MM.1S (cell line): ENCODE results near the gene FOXD2.

Experiments
- CTCF ChIP-seq: fragments of 300-600 bp; sonication (generic); IDR thresholded peaks from 2 replicates; pipeline ENCODE4 v1.5.1; 2016; ENCODE audit warnings: antibody characterized with exemption, low read length, mixed read lengths
- EZH2 ChIP-seq: fragments of 300-600 bp; sonication (generic); optimal IDR thresholded peaks from 2 replicates; pipeline ENCODE3; 2017; ENCODE audit warnings: low read depth, mild to moderate bottlenecking, antibody characterized with exemption, low read length, mixed read lengths
- EZH2phosphoT487 ChIP-seq: fragments of 300-600 bp; sonication (generic); IDR thresholded peaks from 2 replicates; pipeline ENCODE4 v1.6.1; 2018; ENCODE audit warnings: antibody characterized with exemption, low read length

- TF ChIP-seq CTCF (no peak), EZH2 (no peak), EZH2phosphoT487 (no peak)
Measured at GRCh38 chr1:47487332-47487731, 49.5 kb downstream of the FOXD2 start.
